Esophagus muscularis mucosa (tissue), 4 donors: ENCODE results near the gene C7orf33. TPM values are rescaled to one million over a fixed set of nuclear protein-coding genes. Genes with fewer than 3 reads are reported as not detected.

Experiments used
- DNase-seq: peaks from one replicate; pipeline ENCODE4 v3.0.0-alpha.2; 2017; ENCODE audit errors: extremely low spot score
- H3K27ac ChIP-seq, 4 donors: fragments of 200-600 bp; sonication (generic); replicated peaks in 1 of 4; 1 replicate in 3 of 4; 2 replicates in 1 of 4; pipeline ENCODE4 v1.5.1; 2016 to 2019; ENCODE audit warnings: mild to moderate bottlenecking in 1 of 4
- H3K27me3 ChIP-seq, 4 donors: fragments of 200-600 bp; sonication (generic); one replicate each; pipeline versions ENCODE4 v1.5.1 to v1.6.0; 2016 to 2019
- H3K36me3 ChIP-seq, 4 donors: fragments of 200-600 bp; sonication (generic); one replicate each; pipeline ENCODE4 v1.5.1; 2016 to 2019
- H3K4me1 ChIP-seq, 4 donors: fragments of 200-600 bp; sonication (generic); one replicate each; pipeline ENCODE4 v1.5.1; 2016 to 2019
- H3K4me3 ChIP-seq, 4 donors: fragments of 200-600 bp; sonication (generic); 1 replicate in 2 of 4; 2 replicates in 2 of 4; pipeline ENCODE4 v1.5.1; 2016 to 2019; ENCODE audit warnings: mild to moderate bottlenecking in 4 of 4, moderate library complexity in 1 of 4
- H3K9me3 ChIP-seq, 4 donors: fragments of 200-600 bp; sonication (generic); 1 replicate in 3 of 4; 2 replicates in 1 of 4; pipeline ENCODE4 v1.5.1; 2016 to 2019
- EP300 ChIP-seq: sonication (generic); formaldehyde crosslinking; IDR thresholded peaks from one replicate; pipeline ENCODE4 v1.6.1; 2017; ENCODE audit warnings: antibody characterized with exemption
- POLR2A ChIP-seq: fragments of 450-650 bp; IDR thresholded peaks from one replicate; pipeline ENCODE4 v1.6.1; 2017; ENCODE audit warnings: antibody characterized with exemption, moderate library complexity, mild to moderate bottlenecking, low read depth
- POLR2AphosphoS5 ChIP-seq, 2 donors: sonication (generic); formaldehyde crosslinking; IDR thresholded peaks; one replicate each; pipeline ENCODE4 v1.6.1; 2017; ENCODE audit warnings: antibody characterized with exemption in 2 of 2
- WGBS: methylation state at CpG from one replicate; pipeline ENCODE4 v1.1.5; 2018; 5-methylcytosine and 5-hydroxymethylcytosine counted together
- intact Hi-C: fragments of 100-400 bp; cut with DNase I; formaldehyde crosslinking; loops from one replicate; pipeline ENCODE4 v1.15.1; 2023
- total RNA-seq, 4 donors: library from RNA; depleted of rRNA; stranded (reverse); fragments of >200 nt; gene quantifications; one replicate each; pipeline versions ENCODE4 v1.1.0 to v1.2.1, GENCODE V29; 2016
- TF ChIP-seq, protein P1 (sequence below), 3 experiments: fragments of 200-600 bp in 2 of 3; fragments of 450-650 bp in 1 of 3; sonication (generic) in 2 of 3; IDR thresholded peaks; one replicate each; pipeline ENCODE4 v1.5.1; 2017 to 2019; ENCODE audit warnings: antibody characterized with exemption in 3 of 3, mild to moderate bottlenecking in 2 of 3, moderate library complexity in 1 of 3

The C7orf33 gene
- total RNA-seq, 4 donors from 2014 or later, result not detected

DNA sequence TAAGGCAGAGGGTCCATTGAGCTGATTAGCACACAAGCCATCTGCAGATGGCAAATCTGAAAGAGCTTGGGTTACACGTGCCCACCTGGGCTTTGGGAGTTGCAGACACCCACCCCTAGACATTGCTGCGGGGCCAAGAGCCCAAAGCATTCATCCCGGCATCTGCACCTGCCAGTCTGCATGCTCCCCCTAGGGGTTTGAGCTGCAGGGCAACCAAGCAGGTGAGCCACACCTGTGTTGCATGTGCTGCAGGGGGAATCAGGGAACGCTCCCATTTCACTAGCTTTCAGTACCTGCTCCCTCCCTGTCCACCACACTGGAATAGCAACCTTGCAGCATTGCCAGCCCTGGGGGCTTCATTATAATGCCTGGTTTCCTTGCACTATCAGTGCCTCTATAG is 21.1 kb downstream of the C7orf33 start:
- H3K9me3 ChIP-seq, result no peaks in the 10 kb centered on the region
- DNase-seq, result no peak
- TF ChIP-seq POLR2A (no peak), EP300 (no peak)
- TF ChIP-seq, protein P1, sequence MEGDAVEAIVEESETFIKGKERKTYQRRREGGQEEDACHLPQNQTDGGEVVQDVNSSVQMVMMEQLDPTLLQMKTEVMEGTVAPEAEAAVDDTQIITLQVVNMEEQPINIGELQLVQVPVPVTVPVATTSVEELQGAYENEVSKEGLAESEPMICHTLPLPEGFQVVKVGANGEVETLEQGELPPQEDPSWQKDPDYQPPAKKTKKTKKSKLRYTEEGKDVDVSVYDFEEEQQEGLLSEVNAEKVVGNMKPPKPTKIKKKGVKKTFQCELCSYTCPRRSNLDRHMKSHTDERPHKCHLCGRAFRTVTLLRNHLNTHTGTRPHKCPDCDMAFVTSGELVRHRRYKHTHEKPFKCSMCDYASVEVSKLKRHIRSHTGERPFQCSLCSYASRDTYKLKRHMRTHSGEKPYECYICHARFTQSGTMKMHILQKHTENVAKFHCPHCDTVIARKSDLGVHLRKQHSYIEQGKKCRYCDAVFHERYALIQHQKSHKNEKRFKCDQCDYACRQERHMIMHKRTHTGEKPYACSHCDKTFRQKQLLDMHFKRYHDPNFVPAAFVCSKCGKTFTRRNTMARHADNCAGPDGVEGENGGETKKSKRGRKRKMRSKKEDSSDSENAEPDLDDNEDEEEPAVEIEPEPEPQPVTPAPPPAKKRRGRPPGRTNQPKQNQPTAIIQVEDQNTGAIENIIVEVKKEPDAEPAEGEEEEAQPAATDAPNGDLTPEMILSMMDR (IDR thresholded peaks at IDR 0.05), result no peak
- peaks cover 0 to 10% (median 0%) of the 10 kb centered on the region in 4 donors for H3K27me3 ChIP-seq
- H3K4me1 ChIP-seq, result peaks cover 0 to 14% (median 8%) of the 10 kb centered on the region in 4 donors
- WGBS, result 73% methylated on average over 2 of the region's 4 CpGs
- no peak overlapping the region for H3K27ac ChIP-seq
- no peaks in the 10 kb centered on the region for H3K36me3 ChIP-seq
- H3K4me3 ChIP-seq, result no peak overlapping the region
- intact Hi-C loops, result no loop called here

DNA sequence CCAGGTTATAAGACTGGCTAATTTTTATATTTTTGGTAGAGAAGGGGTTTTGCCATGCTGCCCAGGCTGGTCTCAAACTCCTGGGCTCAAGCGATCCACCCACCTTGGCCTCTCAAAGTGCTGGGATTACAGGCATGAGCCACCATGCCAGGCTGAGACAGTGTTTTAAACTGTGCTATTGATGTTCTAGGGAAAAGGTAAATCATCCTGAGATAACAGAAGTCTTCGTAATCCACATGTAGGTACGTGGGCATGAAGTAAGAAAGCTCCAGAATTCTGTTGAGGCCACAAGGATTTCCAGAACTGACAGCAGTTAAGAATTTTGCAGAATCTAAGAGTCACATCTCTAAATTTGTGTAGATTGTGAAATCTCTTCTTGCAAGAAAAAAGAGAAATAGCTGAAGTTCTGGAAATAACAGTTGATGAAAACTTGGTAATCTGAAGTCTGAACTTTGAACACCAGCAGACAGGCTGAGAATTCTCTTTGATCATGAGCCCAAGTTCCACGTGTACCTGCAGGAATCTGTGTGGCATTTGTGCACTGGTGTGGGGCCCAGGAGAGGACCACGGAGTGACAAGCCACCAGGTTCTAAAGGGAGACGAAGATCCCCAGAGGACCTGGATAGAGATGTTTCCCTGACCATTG is 24.6 kb downstream of the C7orf33 start:
- H3K27ac ChIP-seq, result no peak overlapping the region
- TF ChIP-seq POLR2A, result no peak
- no peak for TF ChIP-seq POLR2AphosphoS5 (IDR thresholded peaks at IDR 0.05)
- TF ChIP-seq, protein P1 (IDR thresholded peaks at IDR 0.05), result no peak
- no peak for TF ChIP-seq EP300
- H3K9me3 ChIP-seq, result no peaks in the 10 kb centered on the region
- no peaks in the 10 kb centered on the region for H3K36me3 ChIP-seq
- H3K4me3 ChIP-seq, result no peak overlapping the region
- peaks cover 0 to 27% (median 0%) of the 10 kb centered on the region in 4 donors for H3K27me3 ChIP-seq
- H3K4me1 ChIP-seq, result no peaks in the 10 kb centered on the region
- intact Hi-C loops, result no loop called here
- 74% methylated on average over 6 of the region's 6 CpGs for WGBS
- DNase-seq, result no peak

DNA sequence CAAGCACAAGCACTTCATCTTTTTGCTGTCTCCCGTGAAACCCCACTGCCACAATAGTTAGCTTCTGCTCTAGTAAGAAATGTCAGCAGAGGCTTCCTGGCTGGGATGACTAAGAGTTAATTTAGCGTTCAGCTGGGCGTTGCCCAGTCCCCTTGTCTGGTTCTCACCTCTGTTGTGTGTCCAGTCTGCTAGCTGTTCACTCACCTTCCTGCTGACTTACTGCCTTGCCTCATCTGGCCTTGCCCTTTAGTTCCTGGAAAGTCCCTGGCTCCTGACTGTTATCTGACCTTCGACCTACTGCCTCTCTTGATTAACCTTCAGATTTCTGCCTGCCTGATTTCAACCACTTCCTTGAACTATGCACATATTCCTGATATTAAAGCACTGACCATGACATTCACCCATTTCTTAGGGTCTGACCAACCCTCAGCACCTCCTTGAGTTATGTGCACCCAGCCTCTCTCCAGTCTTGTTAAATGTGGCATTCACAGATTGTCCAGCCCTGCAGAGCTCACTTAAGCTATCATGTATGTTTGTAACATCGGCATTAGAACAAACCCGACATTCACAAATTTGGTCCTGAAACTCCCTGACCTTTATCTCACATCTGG is 30.3 kb downstream of the C7orf33 start:
- no peak for TF ChIP-seq POLR2AphosphoS5 (IDR thresholded peaks at IDR 0.05)
- TF ChIP-seq EP300, result no peak
- no peak for TF ChIP-seq POLR2A
- TF ChIP-seq, protein P1 (IDR thresholded peaks at IDR 0.05), result no peak
- Histone ChIP-seq H3K27ac (no peak overlapping the region), H3K36me3 (no peaks in the 10 kb centered on the region), H3K4me1 (no peaks in the 10 kb centered on the region), H3K9me3 (no peaks in the 10 kb centered on the region), H3K4me3 (no peak overlapping the region), H3K27me3 (peaks cover 0 to 26% (median 0%) of the 10 kb centered on the region in 4 donors)
- intact Hi-C loops, result no loop called here
- WGBS, result 56% methylated on average over 6 of the region's 6 CpGs
- DNase-seq, result no peak

DNA sequence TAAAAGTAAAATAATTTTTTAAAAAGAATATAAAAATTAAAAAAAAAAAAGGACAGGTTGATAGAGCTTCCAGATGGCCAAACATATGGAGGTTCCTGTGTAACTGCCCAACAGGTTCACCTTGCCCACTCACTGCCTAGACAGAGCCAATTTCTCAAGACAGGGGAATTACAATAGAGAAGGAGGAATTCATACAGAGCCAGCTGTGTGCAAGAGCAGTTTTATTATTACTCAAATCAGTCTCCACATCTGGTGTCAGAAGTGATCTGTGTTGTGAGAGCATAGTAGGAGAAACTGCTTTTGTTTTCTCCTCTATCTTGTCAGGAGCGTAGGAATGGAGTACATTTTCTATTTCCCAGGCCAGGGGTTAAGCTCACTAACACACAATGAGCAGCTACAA is 31.0 kb downstream of the C7orf33 start:
- Histone ChIP-seq H3K4me3 (no peak overlapping the region), H3K4me1 (no peaks in the 10 kb centered on the region), H3K36me3 (no peaks in the 10 kb centered on the region), H3K27ac (no peak overlapping the region), H3K27me3 (peaks cover 0 to 19% (median 0%) of the 10 kb centered on the region in 4 donors), H3K9me3 (no peaks in the 10 kb centered on the region)
- no peak for DNase-seq
- 89% methylated on average over 1 of the region's 1 CpG for WGBS
- no peak for TF ChIP-seq POLR2AphosphoS5 (IDR thresholded peaks at IDR 0.05)
- intact Hi-C loops, result no loop called here

DNA sequence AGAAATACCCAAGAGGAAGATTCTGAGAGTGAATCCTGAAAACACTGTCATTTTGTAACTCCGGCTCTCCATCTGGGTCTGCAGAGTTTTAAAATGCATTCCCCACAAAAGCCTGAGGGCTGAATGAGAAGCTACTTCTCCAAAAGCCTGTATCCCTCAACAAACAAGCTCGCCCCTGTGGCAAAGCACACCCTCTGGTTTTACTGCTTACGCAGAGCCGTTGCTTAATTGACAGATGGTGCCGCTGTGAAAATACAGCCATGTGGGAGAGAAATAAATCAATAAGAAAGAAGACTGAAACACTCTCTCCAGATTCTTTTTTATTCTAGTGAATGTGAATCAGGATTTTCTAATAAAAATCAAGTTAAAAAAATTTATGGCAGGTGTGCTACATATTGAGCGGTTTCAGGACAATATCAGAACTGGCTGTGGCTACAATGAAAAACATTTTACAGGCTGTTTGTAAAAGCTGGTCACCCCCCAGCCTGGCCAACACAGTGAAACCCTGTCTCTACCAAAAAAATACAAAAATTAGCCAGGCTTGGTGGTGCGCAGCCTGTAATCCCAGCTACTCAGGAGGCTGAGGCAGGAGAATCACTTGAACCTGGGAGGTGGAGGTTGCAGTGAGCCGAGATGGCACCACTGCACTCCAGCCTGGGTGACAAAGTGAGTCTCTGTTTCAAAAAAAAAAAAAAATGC is 32.5 kb downstream of the C7orf33 start:
- no peak for TF ChIP-seq POLR2A
- TF ChIP-seq, protein P1 (IDR thresholded peaks at IDR 0.05), result no peak
- TF ChIP-seq POLR2AphosphoS5 (IDR thresholded peaks at IDR 0.05), result no peak
- no peak for TF ChIP-seq EP300
- Histone ChIP-seq H3K27me3 (peaks cover 0 to 8% (median 0%) of the 10 kb centered on the region in 4 donors), H3K4me1 (no peaks in the 10 kb centered on the region), H3K9me3 (no peaks in the 10 kb centered on the region), H3K4me3 (no peak overlapping the region), H3K27ac (no peak overlapping the region), H3K36me3 (no peaks in the 10 kb centered on the region)
- 69% methylated on average over 8 of the region's 8 CpGs for WGBS
- intact Hi-C loops, result no loop called here
- no peak for DNase-seq
